Measurements from ENCODE around the gene TRABD2B.

Gene TRABD2B

DNA sequence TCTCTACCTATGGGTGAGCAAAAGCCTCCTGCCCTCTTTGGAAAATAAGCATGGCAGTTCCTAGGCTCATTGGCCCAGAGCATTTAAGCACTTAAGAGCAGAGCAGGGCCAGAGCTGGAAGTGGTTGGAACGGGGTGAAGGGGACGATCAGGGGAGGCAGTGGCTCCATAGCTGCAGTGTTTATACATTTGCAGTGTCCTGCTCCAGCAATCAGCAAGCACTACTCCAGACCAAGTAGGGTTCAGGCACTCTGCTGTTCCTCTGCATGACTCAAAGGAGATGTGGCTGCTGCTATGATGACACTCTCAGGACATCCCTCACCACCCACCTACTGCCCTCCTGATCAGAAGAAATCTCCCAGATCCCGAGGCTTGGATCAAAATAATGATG, 55.0 kb downstream of the TRABD2B start:
- no peaks in the 10 kb centered on the region for H3K36me3 ChIP-seq (ENCODE audit: insufficient read depth, low read length)
- no peaks in the 10 kb centered on the region for H3K27me3 ChIP-seq (ENCODE audit: insufficient read depth, low read length)
- no peaks in the 10 kb centered on the region for H3K9me3 ChIP-seq (ENCODE audit: insufficient read depth, low read depth, low read length)
- H3K4me3 ChIP-seq (ENCODE audit: low read length) = no peak overlapping the region
- H3K9ac ChIP-seq (ENCODE audit: low read depth, low read length) = no peak overlapping the region
- H3K4me1 ChIP-seq (ENCODE audit: insufficient read depth, low read length) = no peaks in the 10 kb centered on the region
- 93% methylated on average over 3 of the region's 3 CpGs for WGBS
- no peak overlapping the region for H3K27ac ChIP-seq (ENCODE audit: low read depth, low read length)

DNA sequence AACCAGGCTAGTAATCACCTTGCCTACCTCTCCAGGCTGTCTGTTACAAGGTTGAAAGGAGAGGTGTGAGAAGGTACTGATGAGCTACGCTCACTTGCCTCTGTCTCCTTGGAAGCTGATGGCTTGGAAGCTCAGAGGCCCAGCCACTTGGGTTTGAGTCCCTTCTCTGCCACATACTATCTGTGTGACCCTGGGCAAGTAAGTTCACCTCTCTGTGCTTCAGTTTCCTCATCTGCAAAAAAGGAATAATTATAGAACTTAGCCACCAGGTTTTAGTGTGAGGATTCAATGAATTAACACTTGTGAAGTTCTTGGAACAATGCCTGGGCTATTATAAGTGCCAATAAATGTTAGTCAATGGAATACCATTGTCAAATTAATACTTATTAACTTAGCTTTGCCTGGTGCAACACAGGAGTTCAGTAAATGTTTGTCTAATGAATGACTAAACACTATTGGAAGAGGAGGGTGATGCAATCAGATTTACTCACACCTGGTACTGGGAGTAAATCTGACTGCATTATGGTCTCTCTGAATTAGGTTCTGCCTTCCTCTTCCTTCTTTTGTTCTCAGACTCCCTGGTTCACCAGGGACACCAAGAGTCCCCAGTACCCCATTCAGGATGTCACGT, 55.5 kb downstream of the TRABD2B start:
- H3K27ac ChIP-seq (ENCODE audit: low read depth, low read length) = no peak overlapping the region
- WGBS = 90% methylated on average over 2 of the region's 2 CpGs

DNA sequence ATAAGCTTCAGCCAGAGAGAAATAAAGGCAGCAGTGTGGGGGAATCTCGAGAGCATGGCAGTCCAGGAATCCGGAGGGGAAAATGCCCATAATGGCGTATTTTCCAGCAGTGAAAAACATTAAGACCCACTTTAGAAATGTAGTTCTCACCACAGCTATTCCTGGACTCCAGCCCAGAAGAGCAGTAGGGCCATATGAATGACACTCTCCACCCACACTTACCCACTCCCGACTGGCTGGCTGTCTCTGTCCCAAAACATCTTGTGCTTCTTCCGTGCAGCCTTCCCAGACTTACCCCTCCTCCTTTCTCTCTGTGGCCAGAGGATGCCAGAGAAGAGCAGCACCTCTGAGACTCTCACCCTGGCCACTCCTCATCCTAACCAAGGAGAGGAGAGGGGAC, 56.4 kb downstream of the TRABD2B start:
- no peak overlapping the region for H3K4me3 ChIP-seq (ENCODE audit: low read length)
- H3K9me3 ChIP-seq (ENCODE audit: insufficient read depth, low read depth, low read length) = no peaks in the 10 kb centered on the region
- H3K27me3 ChIP-seq (ENCODE audit: insufficient read depth, low read length) = no peaks in the 10 kb centered on the region
- no peak overlapping the region for H3K27ac ChIP-seq (ENCODE audit: low read depth, low read length)
- WGBS = 92% methylated on average over 5 of the region's 5 CpGs
- no peaks in the 10 kb centered on the region for H3K4me1 ChIP-seq (ENCODE audit: insufficient read depth, low read length)
- no peak overlapping the region for H3K9ac ChIP-seq (ENCODE audit: low read depth, low read length)
- no peaks in the 10 kb centered on the region for H3K36me3 ChIP-seq (ENCODE audit: insufficient read depth, low read length)

More for the DNA sequence above, 55.5 kb downstream of the TRABD2B start:
- Histone ChIP-seq H3K4me3 (ENCODE audit: low read length) (no peak overlapping the region), H3K27me3 (ENCODE audit: insufficient read depth, low read length) (no peaks in the 10 kb centered on the region), H3K9ac (ENCODE audit: low read depth, low read length) (no peak overlapping the region), H3K36me3 (ENCODE audit: insufficient read depth, low read length) (no peaks in the 10 kb centered on the region), H3K9me3 (ENCODE audit: insufficient read depth, low read depth, low read length) (no peaks in the 10 kb centered on the region), H3K4me1 (ENCODE audit: insufficient read depth, low read length) (no peaks in the 10 kb centered on the region)

DNA sequence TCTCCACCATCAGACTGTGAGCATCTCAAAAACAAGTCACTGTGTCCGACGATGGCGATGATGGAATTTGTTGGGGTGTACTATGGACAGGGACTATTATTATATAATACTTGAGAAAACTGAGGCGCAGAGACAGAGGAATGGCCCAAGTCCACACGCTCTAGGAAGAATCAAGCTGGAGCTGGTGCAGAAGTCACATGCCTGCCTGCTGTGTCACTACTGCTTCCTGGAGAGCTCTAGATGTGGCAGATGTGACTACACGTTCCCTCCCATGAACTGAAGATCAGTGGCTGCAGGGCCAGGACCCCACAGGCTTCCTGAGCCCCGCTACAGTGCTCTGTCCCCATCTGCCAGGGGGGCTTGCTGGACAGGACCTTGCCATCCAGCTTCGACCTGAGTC, 56.9 kb downstream of the TRABD2B start:
- Histone ChIP-seq H3K4me1 (ENCODE audit: insufficient read depth, low read length) (no peaks in the 10 kb centered on the region), H3K4me3 (ENCODE audit: low read length) (no peak overlapping the region), H3K9ac (ENCODE audit: low read depth, low read length) (no peak overlapping the region), H3K9me3 (ENCODE audit: insufficient read depth, low read depth, low read length) (no peaks in the 10 kb centered on the region), H3K36me3 (ENCODE audit: insufficient read depth, low read length) (no peaks in the 10 kb centered on the region), H3K27me3 (ENCODE audit: insufficient read depth, low read length) (no peaks in the 10 kb centered on the region), H3K27ac (ENCODE audit: low read depth, low read length) (no peak overlapping the region)
- 96% methylated on average over 8 of the region's 8 CpGs for WGBS

DNA sequence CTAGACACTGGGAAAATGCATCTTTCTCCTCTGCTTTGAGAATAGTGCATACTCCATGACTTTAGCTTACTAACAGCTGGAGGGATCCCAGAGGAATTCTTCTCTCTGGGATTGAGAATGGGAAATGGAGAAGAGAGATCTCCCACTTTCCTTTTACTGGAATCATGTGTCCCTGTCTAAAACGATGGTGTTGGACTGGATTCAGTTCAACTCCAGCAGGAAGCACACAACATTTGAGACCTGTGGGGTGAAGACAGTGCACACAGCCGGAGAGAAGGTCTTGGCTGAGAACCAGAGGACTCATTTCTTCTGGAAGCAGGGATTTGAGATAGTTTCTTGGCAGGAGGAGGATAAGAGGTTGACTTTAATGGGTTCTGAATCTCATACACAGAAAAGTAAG, 58.7 kb downstream of the TRABD2B start:
- WGBS = 40% methylated on average over 2 of the region's 2 CpGs
- peaks cover 6% of the 10 kb centered on the region; the same call in 1 of the 2 replicates for H3K4me1 ChIP-seq (ENCODE audit: insufficient read depth, low read length)
- no peak overlapping the region for H3K27ac ChIP-seq (ENCODE audit: low read depth, low read length)
- no peak overlapping the region for H3K9ac ChIP-seq (ENCODE audit: low read depth, low read length)
- no peaks in the 10 kb centered on the region for H3K27me3 ChIP-seq (ENCODE audit: insufficient read depth, low read length)
- H3K36me3 ChIP-seq (ENCODE audit: insufficient read depth, low read length) = no peaks in the 10 kb centered on the region
- no peak overlapping the region for H3K4me3 ChIP-seq (ENCODE audit: low read length)
- no peaks in the 10 kb centered on the region for H3K9me3 ChIP-seq (ENCODE audit: insufficient read depth, low read depth, low read length)

DNA sequence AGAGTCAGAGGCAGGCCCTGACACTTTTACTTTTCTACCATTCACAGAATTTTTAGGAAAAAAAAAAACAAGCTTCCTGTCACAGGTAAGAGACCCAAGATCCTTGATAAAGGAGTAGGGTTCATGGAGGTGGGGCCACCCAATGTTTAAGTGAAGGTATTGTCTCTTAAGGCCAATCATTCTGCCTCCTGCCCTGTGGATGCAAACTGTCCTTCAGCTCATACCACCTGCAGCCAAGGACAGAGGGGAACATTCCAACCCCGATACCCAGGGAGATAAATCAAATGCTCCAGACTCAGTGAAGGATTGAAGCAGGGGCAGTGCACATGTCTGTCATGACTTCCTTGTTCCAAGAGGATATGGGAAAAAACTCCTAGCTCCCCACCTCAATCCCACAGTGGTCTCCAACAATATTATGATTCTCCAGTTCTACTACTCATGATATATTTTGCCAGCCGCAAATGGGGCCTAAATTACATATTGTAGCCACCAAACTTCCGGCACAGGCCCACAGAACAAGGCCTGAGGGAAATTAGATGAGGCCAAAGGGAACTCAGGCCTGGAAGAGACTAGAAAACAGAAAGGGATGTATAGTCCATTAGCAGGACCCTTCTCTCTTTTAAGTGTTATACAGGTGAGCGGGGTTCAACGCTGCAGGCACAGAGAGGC, 59.5 kb downstream of the TRABD2B start:
- Histone ChIP-seq H3K36me3 (ENCODE audit: insufficient read depth, low read length) (no peaks in the 10 kb centered on the region), H3K4me3 (ENCODE audit: low read length) (no peak overlapping the region), H3K9ac (ENCODE audit: low read depth, low read length) (no peak overlapping the region), H3K9me3 (ENCODE audit: insufficient read depth, low read depth, low read length) (no peaks in the 10 kb centered on the region), H3K4me1 (ENCODE audit: insufficient read depth, low read length) (peaks cover 6% of the 10 kb centered on the region; the same call in 1 of the 2 replicates), H3K27me3 (ENCODE audit: insufficient read depth, low read length) (no peaks in the 10 kb centered on the region), H3K27ac (ENCODE audit: low read depth, low read length) (no peak overlapping the region)
- WGBS = 93% methylated on average over 5 of the region's 5 CpGs

DNA sequence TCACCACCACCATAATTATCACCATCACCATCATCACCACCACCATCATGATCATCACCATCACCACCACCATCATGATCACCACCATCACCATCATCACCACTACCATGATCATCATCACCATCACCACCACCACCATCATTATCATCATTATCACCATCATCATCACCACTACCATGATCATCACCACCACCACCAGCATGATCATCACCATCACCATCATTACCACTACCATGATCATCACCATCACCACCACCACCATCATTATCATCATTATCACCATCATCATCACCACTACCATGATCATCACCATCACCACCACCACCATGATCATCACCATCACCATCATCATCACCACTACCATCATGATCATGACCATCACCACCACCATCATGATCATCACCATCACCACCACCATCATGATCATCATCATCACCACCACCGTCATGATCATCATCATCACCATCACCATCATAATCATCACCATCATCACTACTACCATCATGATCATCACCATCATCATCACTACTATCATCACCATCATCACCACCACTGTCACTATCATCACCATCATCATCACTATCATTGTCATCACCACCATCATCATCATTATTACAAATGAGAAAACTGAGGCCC, 60.2 kb downstream of the TRABD2B start:
- Histone ChIP-seq H3K4me1 (ENCODE audit: insufficient read depth, low read length) (peaks cover 6% of the 10 kb centered on the region; the same call in 1 of the 2 replicates), H3K27me3 (ENCODE audit: insufficient read depth, low read length) (no peaks in the 10 kb centered on the region), H3K9me3 (ENCODE audit: insufficient read depth, low read depth, low read length) (no peaks in the 10 kb centered on the region), H3K36me3 (ENCODE audit: insufficient read depth, low read length) (no peaks in the 10 kb centered on the region), H3K9ac (ENCODE audit: low read depth, low read length) (no peak overlapping the region), H3K4me3 (ENCODE audit: low read length) (no peak overlapping the region), H3K27ac (ENCODE audit: low read depth, low read length) (no peak overlapping the region)
- WGBS = 96% methylated on average over 1 of the region's 1 CpG

DNA sequence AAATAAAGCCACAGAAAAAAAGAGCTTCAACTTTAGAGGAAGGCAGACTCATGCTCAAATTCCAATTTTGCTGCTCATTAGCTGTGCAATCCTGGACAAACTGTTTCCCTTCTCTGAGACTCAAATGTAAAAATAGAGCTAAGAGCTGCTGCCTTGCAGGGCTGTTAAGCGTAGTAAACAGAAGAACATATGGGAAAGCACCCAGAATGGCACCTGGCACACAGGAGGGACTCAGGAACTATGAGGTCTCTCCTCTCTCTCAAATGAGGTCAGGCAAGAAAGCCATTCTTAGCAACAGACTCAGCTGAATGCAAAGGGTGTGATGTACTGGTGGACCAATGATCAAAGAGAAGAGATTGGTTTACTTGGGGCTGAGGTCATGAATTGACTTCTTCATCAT, 61.3 kb downstream of the TRABD2B start:
- WGBS = 97% methylated on average over 1 of the region's 1 CpG
- no peak overlapping the region for H3K27ac ChIP-seq (ENCODE audit: low read depth, low read length)
- H3K9ac ChIP-seq (ENCODE audit: low read depth, low read length) = no peak overlapping the region
- H3K27me3 ChIP-seq (ENCODE audit: insufficient read depth, low read length) = no peaks in the 10 kb centered on the region
- H3K4me3 ChIP-seq (ENCODE audit: low read length) = no peak overlapping the region
- H3K36me3 ChIP-seq (ENCODE audit: insufficient read depth, low read length) = no peaks in the 10 kb centered on the region
- no peaks in the 10 kb centered on the region for H3K9me3 ChIP-seq (ENCODE audit: insufficient read depth, low read depth, low read length)
- peaks cover 6% of the 10 kb centered on the region; the same call in 1 of the 2 replicates for H3K4me1 ChIP-seq (ENCODE audit: insufficient read depth, low read length)

DNA sequence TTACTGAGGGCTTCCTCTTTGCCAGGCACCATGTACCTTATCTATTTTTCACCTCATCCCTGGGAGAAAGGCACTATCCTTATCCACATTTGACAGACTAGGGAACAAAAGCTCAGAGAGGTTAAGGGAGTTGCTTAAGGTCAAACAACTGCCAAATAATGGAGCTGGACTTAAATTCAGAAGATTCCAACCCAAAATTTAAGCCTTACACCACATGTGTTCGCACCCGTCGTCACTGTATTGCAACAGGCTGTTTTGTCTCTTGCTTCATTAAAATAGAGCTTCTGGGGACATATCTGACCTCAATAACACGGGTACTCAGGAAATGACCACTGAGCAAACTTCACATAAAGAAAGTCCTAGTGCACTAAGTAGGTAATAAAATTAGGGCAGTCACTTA, 62.0 kb downstream of the TRABD2B start:
- Histone ChIP-seq H3K9me3 (ENCODE audit: insufficient read depth, low read depth, low read length) (no peaks in the 10 kb centered on the region), H3K9ac (ENCODE audit: low read depth, low read length) (no peak overlapping the region), H3K4me1 (ENCODE audit: insufficient read depth, low read length) (peaks cover 6% of the 10 kb centered on the region; the same call in 1 of the 2 replicates), H3K36me3 (ENCODE audit: insufficient read depth, low read length) (no peaks in the 10 kb centered on the region), H3K27me3 (ENCODE audit: insufficient read depth, low read length) (no peaks in the 10 kb centered on the region), H3K4me3 (ENCODE audit: low read length) (no peak overlapping the region), H3K27ac (ENCODE audit: low read depth, low read length) (no peak overlapping the region)
- WGBS = 64% methylated on average over 4 of the region's 4 CpGs

DNA sequence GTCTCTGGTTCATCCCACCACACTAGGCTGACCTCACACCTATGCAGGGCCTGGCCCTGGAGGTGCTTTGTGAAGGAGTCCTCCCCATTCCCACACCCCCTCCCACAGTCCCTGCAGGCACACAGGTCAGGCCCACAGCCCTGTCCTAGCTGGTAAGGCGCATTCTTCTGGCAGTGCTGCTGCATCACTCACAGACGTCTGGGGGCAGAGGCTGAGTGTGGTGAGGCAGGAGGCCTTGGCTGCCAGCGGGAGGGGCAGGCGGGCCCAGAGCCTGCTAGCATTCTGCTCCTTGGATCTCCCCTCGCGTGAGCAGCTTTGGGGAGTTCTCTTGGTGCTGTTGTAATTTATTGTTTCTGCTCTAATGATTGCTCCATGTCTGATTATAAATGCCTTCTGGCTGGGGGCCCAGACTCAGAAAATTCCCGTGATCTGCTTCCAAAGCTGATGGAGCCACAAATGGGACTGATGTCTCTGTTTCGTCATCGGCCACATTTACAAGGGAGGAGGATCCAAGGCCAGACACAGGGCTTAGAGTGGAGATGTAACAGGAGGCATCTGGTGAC, 62.9 kb downstream of the TRABD2B start:
- no peaks in the 10 kb centered on the region for H3K36me3 ChIP-seq (ENCODE audit: insufficient read depth, low read length)
- H3K9me3 ChIP-seq (ENCODE audit: insufficient read depth, low read depth, low read length) = no peaks in the 10 kb centered on the region
- peaks cover 6% of the 10 kb centered on the region; the same call in 1 of the 2 replicates for H3K4me1 ChIP-seq (ENCODE audit: insufficient read depth, low read length)
- H3K27ac ChIP-seq (ENCODE audit: low read depth, low read length) = no peak overlapping the region
- WGBS = 64% methylated on average over 9 of the region's 9 CpGs
- H3K4me3 ChIP-seq (ENCODE audit: low read length) = no peak overlapping the region
- H3K27me3 ChIP-seq (ENCODE audit: insufficient read depth, low read length) = no peaks in the 10 kb centered on the region
- no peak overlapping the region for H3K9ac ChIP-seq (ENCODE audit: low read depth, low read length)

DNA sequence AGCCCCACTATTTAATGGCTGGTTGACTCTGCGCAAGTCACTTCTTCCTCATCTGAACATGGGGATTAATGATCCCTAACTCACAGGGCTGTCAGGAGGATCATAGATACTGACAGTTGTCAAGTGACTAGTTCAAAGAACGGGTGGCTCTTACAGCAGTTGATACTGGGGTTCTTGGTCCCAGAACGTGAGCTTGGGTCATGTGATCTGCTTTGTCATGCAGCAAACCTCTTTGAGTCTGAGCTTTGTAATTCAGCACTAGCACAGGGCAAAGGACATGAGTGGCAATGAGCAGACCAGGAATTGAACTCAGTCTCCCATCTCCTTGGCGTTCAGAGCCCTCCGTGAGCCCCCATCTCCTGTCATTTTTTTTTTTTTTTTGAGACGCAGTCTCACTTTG, 64.4 kb downstream of the TRABD2B start:
- Histone ChIP-seq H3K9ac (ENCODE audit: low read depth, low read length) (no peak overlapping the region), H3K36me3 (ENCODE audit: insufficient read depth, low read length) (no peaks in the 10 kb centered on the region), H3K4me1 (ENCODE audit: insufficient read depth, low read length) (peaks cover 6% of the 10 kb centered on the region; the same call in 1 of the 2 replicates), H3K9me3 (ENCODE audit: insufficient read depth, low read depth, low read length) (no peaks in the 10 kb centered on the region), H3K27ac (ENCODE audit: low read depth, low read length) (no peak overlapping the region), H3K4me3 (ENCODE audit: low read length) (no peak overlapping the region), H3K27me3 (ENCODE audit: insufficient read depth, low read length) (no peaks in the 10 kb centered on the region)
- 73% methylated on average over 6 of the region's 6 CpGs for WGBS

Data from HUES64 (cell line).